HG03280 (cell line): ENCODE data around the gene LMOD3.

ENCODE experiments used
- ATAC-seq: cut with Tn5 transposase; IDR thresholded peaks from one replicate; pipeline ENCODE4 v1.9.1; 2021; ENCODE audit warnings: mild to moderate bottlenecking, moderate library complexity; ENCODE audit not compliant: unreplicated experiment

The LMOD3 gene

DNA sequence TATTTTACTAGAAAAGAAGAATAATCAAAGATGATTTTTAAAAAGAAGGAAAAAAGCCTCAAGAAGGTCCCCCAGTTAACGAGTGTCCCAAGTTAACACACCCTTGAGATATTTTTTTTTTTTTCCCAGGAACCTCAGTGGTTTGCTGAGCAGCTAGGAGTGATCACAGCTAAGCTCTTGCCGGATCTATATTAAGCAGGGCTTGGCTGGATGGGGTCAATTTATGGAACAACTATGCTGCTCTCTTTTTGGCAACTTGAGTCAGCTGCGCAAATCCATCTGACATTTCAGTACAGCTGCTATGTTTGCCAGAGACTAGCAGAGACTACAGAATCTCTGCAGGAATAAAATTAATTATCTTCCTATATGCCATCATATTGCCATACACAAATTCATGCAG is at the start of gene LMOD3:
Gene LMOD3 (minus strand): TSS at position 193 of the 400 bp plus-strand sequence. CDS start 209 bp downstream, outside the sequence.
- ATAC-seq: no peak

DNA sequence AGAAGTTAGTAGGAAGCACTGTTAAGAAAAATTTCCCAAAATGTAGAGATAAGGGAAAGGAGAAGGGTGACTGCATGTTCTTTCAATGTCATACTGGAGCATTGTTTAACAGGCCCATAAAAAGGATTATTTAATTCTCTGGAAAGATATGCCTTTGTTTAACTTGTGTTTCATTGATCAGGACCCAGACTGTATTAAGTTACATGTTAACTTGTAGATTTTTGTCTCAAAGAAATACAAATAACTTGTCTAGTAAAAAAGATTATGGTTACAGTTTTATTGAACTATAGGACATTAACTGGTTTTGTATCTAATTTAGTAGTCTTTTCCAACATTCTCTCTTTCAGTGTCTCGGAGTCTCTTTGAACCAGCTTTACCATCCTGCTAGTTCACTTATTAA is 49.7 kb upstream of the LMOD3 start:
- ATAC-seq: no peak

DNA sequence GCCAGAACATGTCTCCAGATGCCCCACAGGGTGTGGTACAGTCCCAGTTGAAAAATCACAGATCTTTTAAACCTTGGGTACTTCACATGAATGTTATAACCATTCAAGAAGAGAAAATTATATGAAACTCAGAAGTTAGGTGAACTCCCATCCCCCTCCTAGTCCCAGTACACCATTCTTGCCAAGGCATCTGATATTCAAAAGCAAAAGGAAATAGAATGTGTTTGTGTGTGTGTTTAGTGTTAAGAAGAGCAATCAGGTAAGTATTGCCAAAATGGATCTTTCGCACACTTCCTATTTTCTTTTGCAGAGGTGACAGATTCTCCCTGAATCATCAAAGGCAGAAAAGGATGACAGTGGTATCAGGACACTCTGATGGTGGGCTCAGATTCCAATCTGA is 44.1 kb upstream of the LMOD3 start:
- ATAC-seq: no peak

DNA sequence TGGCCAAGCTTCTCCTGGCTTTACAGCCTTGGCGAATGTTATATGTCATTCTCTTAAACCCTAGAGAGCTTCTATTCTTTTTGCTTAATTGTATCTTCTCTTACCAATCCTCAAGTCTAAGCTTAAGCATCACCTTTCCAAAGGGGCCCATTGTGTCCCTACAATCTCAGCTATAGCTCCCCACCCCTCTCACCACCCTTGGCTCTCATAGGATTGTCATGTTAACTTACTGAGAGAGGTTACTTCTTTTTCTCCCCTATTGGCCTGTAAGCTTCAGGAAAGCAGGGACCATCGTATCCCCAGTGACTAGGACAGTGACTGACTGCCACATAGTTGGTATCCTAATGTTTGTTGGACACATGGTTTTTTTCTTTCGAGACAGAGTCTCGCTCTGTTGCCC is 43.3 kb upstream of the LMOD3 start:
- ATAC-seq: no peak

DNA sequence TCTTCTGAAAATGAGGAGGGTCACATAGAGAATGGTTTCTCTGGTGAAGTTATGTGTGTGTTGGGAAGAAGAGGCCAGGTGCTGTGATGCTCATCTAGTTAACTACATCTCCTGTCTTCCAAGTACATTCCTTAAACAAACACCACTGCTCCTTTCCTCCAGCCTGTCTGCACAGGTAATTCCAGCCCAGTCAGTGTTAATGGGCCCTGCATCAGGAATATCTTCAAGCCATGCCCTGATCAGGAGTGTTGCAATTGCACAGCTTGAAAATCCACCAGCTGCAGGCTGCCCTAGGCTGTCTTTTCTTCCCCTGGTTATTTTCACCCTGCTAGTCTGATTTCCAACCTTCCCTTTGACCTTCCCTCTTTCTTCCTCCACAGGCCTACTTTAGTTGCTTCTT is 41.9 kb upstream of the LMOD3 start:
- no peak for ATAC-seq

DNA sequence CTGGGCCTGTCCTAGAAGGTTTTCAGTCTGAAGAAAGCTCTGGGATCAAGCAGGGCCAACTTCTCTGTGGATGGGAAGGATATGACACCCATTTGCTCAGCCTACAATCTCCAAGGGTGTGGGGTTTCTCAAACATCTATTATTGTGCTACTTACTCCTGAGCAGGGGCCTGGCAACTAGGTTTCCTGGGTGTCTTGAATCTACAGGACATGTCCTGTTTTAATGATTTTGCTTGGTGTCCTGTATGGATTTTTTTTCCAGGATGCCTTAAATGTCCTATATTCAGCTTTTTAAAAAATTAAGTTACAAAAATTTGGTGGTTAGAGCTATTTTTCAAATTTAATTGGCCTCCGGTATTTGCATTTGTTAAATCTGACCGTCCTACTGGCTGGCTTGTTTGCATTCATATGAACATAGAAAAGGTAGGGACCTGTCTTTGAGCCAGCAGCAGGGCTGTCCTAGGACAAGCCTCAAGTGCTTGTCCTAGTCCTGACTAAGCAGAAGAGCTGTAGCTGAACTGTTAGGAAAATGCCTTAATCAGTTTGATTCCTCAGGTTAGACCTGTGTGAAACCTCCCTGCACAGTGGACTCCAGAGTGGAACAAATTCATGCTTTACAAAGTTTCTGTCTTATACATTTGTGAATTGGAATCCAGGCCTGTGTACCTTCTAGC is 40.0 kb upstream of the LMOD3 start:
- no peak for ATAC-seq

DNA sequence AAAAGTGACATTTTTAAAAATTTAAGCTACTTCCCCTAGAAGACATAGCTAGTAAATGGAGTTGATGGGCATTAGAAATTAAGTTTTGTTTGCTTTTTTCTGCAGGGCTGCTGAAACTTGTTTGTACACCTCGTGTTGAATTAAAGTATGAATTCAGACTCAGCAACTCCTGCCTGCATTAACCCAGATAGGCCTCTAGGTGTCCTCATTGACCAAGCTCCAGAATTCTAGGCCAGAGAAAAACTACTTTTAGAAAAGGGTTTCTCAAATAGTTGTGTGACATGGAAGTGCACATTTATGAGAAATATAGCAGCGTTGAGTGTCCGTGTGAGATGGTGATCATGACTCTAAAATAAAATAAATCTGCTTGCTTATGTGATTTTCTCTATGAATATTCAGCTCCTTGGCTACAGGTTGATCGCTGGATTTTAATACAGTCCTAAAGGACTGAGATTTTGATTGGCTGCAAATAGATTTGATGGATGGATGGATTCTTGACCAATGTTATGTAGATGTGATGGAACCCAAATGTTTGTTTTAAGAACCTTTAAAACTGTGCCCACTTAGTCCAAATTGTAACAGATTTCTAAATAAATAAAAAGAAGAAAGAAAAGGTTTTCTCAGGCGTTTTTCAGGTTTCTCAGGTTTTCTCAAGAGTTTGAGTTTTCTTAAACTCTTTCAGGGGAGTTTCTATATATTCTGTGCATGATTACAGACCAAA is 39.4 kb upstream of the LMOD3 start:
- peak; percentile 52 for ATAC-seq

DNA sequence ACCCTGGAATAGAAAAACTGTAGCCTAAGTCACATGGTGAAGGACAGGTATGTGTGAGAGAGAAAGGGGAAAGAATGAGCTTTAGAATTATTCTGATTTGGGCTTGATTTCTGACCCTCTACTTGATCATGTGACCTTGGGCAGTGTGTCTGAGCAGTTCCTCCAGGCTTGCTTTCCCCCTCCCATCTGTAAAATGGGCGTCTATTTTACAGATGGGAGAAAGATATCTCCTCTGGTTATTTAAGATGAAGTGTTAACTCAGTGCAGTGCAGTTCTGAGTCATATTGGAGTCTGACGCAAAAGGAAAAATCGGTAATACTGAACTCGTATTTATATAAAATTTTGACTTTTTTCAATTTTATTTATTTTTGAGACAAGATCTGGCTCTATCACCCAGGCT is 38.1 kb upstream of the LMOD3 start:
- no peak for ATAC-seq

DNA sequence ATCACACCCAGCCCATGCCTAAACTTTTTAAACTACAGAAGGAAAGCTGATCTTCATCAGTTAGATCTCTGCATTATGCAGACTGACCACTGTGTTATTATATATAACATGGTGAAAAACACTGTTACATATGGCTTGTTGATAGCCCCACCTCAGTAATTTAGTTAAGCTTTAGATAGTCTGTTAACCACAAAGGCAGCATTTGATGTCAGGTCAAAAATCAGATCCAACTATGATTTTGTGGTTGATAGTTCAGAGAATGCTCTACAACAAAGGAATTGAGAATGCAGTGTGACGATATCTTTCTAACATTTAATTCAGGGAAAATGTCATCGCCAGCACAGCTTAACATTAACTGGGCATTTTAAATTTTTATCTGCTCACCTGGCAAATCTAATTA is 37.7 kb upstream of the LMOD3 start:
- ATAC-seq: no peak

DNA sequence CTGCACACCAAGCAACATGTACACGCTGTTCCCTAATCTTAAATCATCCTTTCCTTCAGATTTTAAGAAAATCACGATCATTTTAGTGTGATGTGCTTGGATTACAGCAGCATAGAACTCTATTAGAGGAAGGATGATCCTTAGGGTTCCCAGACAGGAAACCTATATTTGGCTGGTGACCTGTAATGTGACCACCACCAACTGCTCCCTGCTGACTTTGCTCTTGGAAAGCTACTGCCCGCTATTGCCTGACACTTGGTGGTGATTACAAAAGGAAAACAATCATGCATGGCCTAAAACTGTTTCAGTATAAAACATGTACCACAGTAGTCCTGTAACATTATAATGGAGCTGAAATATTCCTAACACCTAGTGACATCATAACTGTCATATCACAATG is 27.2 kb upstream of the LMOD3 start:
- ATAC-seq: no peak

DNA sequence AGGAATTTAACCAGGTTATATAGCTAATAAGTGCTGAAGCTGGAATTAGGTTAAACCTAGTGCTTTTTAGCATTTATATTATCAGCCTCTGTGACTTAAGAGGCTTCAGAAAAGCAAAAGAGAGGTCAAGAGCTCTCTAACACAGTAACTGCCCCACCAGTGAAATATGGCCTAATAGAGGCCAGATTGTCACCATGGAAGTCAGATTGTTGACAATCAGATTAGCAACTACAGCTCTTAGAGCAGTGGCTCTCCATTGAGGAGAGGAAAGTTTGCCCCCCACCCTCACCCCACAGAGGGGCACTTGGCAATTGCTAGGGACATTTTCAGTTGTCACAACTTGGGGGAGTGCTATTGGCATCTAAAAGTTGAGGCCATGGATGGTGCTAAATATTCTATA is 23.3 kb upstream of the LMOD3 start:
- ATAC-seq: no peak

DNA sequence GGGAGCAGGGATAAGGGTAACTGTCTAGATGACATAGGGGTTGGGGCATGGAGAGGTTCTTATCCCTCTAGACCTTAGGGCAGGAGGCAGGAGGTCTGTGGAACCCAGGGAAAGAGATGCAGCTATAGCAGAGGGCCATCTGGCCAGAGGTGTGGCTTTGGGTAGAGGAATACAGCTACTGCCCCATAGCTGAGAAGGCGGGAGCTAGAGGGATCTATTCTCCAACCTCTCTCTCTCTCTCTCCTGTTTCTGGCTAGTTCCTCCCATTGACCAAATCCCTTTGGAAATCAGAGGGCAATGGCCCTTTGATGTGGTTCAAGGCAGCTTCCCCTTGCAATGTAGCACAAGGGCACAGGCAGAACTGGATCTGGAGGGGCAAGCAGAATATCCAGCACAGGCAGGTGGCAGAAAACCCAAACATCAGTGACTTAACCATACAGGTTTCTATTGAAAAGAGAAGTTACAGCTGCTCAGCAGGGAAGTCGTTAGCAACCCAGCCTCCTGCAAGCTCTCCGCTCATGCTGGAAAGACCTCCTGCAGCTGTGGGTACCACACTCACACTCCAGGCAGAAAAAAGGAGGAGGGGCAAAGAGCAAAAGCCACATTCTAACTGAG is 22.3 kb upstream of the LMOD3 start:
- no peak for ATAC-seq

DNA sequence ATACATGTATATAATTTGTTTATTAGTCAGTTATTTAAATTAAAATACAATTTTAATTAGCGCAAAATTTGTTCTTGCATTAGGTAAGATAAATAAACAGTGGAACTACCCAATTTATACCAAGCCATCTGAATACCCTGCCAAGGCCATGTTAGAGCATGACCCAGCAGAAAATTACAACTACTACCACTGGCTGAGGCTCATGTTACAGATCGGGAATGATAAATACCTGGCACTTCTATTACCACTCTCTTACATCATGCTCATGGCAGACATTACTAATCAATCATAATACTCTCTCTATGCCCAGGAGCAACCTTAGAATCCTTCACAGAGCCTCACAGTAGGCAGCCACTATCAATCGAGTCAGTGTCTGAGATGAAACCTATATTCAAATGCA is 21.2 kb upstream of the LMOD3 start:
- no peak for ATAC-seq

DNA sequence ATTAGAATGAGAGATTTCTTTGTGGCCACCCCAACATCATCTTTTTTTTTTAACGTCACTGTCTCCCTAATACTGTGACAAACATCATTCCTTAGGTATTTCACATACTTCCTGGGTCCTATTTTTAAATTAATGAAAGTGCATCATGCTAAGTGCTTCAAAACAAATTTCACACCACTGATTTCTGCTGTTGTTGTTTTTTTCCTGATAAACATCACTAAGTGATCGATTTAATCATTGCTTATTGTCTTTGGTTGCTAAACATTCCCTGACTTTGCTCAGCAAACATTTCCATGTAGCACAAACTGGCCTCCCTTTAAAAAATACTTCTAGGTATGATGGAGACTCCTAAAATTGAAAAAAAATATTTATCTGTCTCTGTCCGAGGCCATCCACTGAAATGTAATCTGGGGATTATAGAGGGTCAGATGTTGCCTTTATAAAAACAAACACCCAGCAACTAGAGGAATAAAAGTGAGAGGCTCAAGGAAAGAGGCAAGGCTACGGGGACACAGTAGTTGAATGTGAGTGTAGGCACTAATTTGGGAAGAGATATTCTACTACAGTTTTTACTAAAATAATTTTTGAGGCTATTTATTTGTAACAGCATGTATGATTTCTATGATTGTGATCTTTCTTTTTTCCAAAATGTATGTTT is 20.5 kb upstream of the LMOD3 start:
- ATAC-seq: no peak

DNA sequence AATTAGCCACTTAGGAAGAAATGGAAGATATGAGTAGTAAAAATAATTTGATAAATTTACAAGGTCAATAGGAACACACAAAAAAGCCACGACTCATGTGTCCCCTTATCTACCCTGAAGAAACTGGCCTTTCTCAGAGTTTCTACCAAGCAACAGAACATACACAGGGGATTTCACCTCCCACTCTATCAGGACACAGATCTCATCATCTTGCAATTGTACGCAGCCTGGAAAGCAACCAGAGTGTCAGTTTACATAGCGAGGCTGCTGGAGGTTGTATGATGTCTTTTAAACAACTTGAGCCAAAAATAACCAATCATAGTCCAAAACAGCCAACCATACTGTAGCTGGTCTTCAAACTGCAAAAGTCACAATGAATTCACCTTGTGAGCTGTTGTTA is 19.7 kb upstream of the LMOD3 start:
- ATAC-seq: no peak

DNA sequence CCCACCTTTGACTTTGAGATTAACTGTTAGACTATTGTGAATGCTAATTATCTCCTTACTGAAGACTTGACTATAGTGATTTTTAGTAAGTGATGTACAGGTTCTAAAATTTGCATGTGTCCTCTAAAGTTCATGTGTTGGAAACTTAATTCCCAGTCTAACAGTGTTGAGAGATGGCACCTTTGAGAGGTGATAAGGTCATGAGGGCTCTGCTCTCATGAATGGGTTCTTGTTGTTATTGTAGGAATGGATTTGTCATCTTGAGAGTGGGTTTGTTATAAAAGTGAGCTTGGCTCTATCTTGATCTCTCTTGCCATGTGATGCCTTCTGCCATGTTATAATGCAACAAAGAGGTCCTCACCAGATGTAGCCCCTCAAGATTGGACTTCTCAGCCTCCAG is 18.9 kb upstream of the LMOD3 start:
- no peak for ATAC-seq

DNA sequence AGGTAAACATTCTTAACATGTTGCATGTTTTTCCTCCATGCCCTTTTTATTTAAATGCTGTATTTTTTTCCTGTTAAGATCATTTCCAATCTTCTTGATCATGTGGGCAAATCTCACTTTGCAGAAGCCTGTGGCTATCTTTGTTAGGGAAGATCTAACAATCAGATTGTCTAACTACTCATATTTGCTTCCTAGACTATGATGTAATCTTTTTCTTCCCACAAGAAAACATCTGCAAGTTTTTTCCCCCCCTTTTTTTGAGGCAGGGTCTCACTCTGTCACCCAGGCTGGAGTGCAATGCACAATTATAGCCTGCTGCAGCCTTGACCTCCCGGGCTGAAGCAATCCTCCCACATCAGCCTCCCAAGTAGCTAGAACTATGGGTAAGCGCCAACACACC is 15.0 kb upstream of the LMOD3 start:
- no peak for ATAC-seq

DNA sequence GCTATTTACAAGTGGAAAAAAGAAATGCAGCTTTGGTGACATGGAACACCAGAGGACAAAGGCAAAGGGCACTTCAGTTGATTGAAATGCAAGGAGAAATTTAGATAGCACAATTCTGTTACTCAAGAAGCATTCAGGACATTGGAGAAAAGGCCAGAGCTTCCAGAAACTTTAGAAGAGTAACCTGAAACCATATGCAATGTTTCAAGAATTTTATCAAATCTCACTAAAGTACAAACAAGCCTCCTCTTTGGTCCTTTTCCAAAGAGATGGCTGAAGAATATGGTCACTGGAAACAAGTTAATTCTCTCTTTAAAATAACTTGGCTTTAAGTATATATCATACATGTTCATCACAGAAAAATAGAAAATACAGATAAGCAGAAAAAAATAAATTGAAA is 14.6 kb upstream of the LMOD3 start:
- no peak for ATAC-seq

DNA sequence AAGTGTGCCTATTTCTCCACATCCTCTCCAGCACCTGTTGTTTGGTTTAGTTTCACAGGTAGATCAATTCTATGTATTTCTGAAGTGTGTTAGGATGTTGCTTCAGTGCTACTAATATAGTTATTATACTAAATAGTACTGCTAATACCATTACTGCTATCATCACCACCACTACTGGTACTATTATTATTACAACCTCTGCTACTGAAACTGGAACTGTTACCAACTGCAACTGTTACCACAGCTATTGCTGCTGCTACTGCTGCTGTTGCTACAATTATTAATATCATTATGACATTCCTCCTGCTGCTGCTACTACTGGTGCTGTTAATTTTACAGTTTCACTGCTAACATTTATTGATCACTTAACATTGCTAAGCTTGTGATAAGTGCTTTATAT is 8.3 kb upstream of the LMOD3 start:
- ATAC-seq: peak; percentile 99

DNA sequence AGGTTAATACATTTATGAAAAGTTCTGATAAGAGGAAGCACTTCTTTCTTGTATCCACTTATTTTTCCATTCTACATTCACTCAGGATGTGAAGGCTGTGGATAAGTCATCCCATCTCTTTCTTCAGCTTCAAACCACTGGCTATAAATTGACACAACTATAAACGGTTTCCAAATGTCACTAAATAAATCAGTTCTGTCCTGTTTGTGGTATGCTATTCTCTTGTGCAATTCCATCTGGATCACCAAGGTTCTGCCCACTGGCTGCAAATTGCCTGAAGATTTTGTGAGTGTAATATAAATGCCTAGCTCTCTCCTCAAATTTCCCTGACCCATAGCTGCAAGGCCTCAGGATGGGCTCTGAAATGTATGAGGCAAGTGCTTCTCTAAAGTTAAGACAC is 7.1 kb upstream of the LMOD3 start:
- ATAC-seq: no peak

DNA sequence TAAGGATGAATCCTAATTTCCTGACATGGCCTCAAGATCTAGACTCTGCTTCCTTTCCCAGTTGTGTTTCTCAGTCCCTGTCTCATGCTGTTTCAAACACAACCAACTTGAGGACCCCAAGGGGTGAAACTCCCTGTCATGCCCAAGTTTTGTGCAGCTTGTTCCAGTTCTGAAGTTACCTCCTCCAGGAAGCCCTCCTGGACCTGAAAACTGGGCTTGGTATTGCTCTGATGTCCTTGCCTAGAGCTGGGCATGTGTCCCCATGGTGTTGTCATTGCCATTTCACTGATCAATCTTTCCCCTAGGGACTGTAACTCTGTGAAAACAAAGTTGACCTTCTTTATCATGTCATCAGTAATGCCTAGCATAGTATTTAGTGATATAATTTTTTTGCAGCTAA is 6.1 kb upstream of the LMOD3 start:
- ATAC-seq: no peak

DNA sequence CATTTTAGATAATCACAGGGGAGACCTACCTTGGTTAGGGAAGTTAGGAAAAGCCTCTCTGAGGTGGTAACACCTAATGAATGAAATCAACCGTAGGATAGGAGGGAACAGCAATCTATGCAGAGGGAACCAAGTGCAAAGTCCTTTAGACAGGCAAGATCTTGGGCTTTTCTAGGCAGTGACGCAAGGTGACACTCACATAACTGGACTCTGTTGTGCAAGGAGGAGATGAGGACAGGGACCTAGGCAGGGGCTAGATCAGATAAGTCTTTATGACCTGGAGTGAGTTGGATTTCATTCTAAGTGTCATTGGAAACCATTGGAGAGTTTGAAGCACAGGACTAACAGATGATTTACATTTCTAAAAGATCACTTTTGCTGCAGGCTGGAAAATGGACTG is 4.6 kb upstream of the LMOD3 start:
- ATAC-seq: no peak
